CD4-positive, alpha-beta T cell treated with Interleukin-4 for 4 hours (primary cell): ENCODE results near the gene ETV4.

Experiments
- DNase-seq: peaks from one replicate; pipeline ENCODE4 v3.0.0-alpha.2; 2020

Gene ETV4

GRCh38 chr17:43546319-43547188, at the start of gene ETV4:
Gene ETV4, minus strand, starts transcription at chr17:43546340. Its CDS starts 723 bp downstream, at chr17:43545617.
- DNase-seq: peak; percentile 91

DNA sequence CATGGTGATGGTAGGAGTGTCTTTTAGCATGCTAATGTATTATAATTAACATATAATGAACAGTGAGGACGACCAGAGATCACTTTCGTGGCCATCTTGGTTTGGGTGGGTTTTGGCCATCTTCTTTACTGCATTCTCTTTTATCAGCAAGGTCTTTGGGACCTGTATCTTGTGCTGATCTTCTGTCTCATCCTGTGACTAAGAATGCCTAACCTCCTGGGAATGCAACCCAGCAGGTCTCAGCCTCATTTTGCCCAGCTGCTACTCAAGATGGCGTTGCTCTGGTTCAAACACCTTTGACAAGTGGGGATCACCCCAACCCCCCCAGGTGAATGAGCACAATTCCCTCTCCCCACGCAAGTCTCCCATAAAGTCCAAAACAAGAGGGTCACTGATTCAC, 49.3 kb upstream of the ETV4 start:
- DNase-seq: no peak

DNA sequence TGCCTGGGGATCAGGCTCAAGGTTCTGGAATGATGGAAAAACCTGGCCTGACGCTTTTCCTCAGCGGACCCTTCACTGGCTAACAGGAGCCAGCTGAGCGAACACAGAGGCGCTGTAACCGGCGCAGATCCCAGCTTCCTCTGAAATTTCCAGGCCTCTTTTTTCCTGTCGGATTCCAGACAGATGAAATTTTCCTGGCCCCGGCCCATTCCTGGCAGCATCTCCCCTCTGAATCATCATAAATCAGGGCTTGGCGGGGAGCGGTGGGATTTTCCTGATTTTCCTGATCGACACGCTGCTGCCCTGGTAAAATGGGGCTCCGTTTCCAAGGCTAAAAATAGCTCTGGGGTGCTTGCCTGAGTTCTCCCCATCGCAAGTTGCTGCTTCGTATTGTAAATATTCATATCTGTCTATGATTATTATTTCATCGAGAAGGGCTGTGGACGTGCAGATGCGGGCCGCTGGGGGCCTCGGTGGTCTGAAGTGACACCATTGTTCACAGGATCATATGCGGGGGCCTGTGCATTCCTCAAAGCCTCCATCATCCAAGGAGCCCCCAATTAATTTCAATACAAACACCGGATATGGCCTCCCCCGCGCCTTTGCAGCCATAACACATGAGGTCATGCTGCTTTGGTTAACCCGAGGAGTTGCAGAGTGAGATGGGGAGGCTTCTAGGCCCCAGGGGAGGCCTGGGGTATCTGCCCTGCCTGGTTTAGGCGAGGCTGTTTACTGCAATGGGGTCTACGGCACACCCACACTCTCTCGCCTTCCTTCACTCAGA, 45.8 kb upstream of the ETV4 start:
- no peak for DNase-seq

DNA sequence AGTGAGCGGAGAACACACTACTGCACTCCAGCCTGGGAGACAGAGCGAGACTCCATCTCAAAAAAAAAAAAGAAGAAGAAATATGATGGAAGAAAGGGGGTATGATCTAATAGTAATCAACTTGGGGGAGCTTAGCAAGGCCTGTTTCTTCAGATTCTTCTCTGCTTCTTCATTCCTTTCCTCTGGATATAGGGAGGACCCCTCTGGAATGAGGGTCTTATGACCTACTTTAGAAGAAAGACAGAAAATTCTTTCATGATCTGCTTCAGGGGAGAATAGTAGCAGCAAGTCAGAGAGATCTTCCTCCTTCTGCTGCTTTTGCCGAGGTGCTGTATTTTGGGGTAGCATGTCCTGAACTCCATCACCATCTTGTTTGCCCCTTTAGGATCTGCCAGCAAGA, 44.9 kb upstream of the ETV4 start:
- DNase-seq: no peak

- no peak for DNase-seq
Observed at GRCh38 chr17:43588664-43589435, 42.7 kb upstream of the ETV4 start.

GRCh38 chr17:43588121-43588520, 42.0 kb upstream of the ETV4 start:
- no peak for DNase-seq

GRCh38 chr17:43587647-43588046, 41.5 kb upstream of the ETV4 start:
- no peak for DNase-seq

- no peak for DNase-seq
Observed at GRCh38 chr17:43584666-43585102, 38.5 kb upstream of the ETV4 start.

GRCh38 chr17:43583332-43583731, 37.2 kb upstream of the ETV4 start:
- DNase-seq: no peak

GRCh38 chr17:43581613-43582012, 35.5 kb upstream of the ETV4 start:
- DNase-seq: no peak

- no peak for DNase-seq
Observed at GRCh38 chr17:43581130-43581529, 35.0 kb upstream of the ETV4 start.

GRCh38 chr17:43579566-43580140, 33.5 kb upstream of the ETV4 start:
- no peak for DNase-seq

DNA sequence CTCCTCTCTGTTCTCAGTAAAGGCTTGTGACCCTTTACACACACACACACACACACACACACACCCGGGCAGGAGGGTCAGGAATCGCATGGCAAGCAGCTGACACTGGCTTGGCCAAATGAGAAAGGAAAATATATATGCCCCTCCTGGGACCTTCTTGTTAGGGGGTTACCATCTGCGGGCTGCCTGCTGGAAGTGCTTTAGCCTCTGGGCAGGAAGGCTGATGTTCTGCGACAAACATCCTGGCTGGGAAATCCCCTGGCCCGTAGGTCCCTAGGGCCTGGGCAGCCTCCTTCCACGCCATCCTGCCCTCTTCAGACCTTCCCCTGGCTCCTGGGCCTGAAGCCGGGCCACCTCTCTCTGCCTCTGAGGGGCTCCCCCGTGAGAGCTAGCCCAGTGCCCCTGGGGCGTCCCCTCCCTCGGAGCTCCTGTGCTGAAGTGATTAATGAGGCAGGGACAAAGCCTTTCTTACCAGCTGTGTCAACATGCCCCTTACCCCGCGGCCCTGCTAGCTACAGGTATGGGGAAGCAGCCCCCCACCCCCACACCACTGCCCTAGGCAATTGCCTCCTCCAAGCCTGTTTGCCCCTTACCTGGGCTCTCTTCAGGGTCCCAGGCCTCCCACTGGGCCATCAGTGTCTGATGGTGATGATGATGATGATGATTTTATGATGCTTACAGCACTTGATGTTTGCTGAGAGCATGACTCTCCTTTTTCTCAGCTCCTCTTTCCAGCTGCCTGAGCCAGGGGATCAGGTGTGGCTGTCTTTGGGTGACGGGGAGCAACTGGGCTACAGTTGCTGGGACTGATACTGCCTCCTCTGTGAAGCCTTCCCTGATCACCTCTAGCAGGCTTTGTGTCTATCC, 32.8 kb upstream of the ETV4 start:
- peak; percentile 9 for DNase-seq

GRCh38 chr17:43578404-43578698, 32.2 kb upstream of the ETV4 start:
- no peak for DNase-seq

DNA sequence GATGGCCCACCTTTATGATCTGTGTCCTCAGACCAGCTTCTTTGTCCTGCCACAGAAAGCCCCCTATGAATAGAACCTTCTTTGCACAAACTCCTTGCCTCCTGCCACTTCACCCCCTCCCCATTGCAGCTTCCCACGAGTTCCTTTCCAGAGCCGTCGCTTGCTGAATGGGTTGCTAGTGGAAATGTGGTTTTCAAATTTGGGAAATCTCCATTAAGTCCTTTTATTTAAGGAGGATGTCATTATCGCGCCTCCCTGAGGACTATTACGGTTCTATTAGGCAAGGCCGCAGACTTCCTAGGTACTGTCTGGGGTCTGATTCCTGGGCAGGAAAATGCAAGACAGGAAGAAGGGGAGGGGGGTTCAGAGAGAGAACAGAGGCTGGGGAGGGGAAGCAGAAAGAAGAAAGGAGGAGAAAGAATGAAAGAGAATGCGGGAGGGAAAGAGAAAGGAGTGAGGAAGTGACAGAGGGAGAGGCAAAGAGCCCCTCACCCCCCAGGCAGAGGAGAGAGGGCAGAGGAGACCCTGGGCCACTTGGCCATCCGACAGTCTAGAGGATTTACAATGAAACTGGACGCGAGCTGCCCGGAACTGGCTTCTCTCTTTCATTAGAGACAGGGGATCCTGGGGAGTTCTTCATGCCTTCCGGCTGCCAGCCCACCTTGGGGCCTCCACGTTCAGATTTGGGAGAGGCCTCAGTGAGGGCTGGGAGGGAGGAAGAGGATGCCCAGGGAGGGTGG, 31.7 kb upstream of the ETV4 start:
- no peak for DNase-seq

DNA sequence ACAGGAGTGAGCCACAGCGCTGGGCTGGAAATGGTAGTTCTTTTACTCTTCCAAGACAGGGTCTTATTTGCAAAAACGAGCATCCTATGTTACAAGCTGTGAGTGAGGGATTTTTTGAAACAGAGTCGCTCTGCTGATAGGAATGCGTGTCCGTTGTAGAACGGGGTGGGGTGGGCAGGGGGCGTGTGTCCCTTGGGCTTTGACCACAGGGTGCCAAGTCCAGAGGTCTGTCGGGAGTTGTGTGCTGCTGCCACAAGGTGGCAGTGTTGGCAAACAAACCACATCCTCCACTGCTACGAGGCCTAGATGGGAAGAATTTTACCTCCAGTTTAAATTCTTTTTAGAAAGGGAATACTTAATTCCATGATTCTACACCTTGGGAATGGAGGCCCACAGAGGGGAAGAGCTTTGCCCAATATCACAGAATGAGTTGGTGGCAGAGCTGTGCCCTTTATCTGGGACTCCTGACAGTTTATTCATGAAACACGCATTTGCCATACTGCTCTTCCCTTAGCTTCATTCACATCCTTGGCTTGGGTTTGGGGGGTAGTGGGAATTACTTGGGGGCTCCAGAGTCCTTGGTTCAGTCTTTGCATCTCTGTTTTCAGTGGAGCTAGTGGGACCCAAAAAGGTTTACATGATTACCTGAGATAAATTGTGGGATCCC, 30.6 kb upstream of the ETV4 start:
- peak; percentile 57 for DNase-seq

GRCh38 chr17:43574896-43575525, 28.9 kb upstream of the ETV4 start:
- no peak for DNase-seq

DNA sequence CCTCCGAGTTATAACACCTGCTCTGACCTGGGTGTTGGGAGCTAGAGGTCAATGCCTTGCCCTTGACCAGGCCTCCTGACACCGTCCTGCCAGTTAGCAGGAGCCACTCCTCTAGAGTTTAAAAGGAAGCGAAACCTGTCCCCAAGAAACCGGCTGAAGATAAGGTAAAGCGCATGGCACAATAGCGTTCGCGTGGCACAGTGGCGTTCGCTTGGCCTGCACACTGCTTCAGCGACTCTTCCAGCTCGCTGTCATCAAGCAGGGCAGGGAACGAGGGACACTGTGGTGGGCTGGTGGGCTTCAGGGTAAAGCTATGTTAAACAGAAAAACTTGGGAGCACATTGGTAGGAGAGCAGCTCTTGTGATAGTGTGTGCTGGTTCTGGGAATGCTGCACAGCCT, 28.2 kb upstream of the ETV4 start:
- no peak for DNase-seq

DNA sequence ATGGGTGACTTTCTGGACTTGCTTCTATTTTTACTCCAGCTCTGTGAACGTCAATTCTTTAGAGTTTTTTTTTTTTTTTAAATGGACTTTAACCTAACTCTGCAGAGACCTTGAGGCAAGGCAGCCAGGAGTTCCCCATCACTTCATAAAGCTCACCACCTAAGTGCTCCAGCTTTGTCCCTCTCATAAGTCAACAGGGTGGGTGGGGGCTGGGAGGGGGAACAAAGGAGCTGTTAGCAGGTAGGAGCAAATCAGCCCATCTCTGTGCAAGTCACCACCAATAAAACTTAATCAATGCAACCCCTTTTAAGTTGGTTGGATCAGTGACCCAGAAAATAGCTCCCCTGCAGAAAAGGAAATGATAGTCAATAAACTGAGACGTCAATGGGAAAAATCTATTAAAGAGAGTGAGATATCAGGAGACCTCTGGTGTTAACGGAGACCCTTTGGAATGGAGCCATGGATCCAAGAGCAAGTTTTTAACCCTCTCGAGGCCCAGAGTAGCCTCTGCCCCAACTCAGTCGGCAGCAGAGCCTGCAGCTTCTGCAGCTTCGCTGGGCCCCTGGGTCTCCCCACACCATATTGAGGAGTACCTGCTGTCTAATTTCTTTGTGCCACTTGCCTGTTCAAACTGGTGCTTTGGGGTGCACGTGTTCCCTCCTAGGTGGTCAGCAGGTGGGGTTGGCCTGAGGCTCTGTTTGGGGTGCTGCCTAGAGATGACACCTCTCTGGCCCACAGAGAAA, 27.6 kb upstream of the ETV4 start:
- DNase-seq: no peak
